ENCODE measurements around the gene TFRC. TPM values are rescaled to one million over a fixed set of nuclear protein-coding genes. Genes with fewer than 3 reads are reported as not detected.

TFRC gene
- total RNA-seq (2021; ENCODE audit: unreplicated experiment) (261 TPM), Bru-seq, nascent RNA (percentile 95 among the genes with signal in this experiment), BruChase-seq, experiment 1, labeled RNA remaining after a 6-hour chase (percentile 99 among the genes with signal in this experiment), BruChase-seq, experiment 2, labeled RNA remaining after a 2-hour chase (percentile 98 among the genes with signal in this experiment)
- 52.3 and 60.7 TPM in 2 replicates for polyA plus RNA-seq (2012)
- long read RNA-seq, full-length matches to known transcripts = 212 of 291 reads
- long read RNA-seq, partial matches to known transcripts = 31 of 291 reads
- long read RNA-seq, other reads (novel, unspliced or antisense) = 48 of 291 reads

DNA sequence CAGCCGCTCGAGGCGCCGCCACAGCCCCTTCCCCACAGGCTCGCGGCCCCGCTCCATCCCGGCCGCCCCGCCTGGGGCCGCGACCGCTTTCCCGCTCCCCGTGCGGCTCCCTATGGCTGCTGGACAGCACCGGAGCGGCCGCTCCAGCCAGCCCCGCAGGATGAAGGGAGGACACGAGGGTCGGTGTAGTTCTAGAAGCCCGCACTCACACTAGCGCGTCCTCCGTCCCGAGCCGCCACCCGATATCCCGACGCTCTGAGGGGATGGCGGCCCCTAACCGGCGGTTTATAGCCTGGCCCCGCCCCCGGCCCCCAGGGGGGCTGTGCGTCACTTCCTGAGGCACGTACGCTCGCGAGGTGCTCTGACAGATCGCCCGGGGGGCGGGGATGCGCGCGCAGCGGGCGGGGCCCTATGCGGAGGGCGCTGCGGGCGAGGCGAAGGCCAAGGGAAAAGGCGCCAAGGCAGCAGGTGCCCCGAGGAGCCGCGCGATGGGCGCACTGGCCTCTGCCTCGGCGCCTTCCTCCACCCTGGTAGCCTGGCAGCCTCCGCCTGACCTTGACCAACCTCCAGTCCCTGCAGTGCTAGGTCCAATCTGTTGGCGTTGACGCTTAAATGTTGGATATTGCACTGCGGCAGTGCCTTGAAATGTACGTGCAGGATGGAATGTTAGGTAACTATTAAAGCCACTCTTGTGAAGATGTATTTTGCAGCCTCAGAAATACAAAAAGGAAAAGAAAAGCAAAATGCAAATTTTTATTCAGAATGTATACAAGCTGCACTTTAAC lies at the start of gene TFRC:
Gene TFRC, minus strand, starts transcription at position 257 of the 785 bp plus-strand sequence. CDS start 4,991 bp downstream, outside the sequence.
- Histone ChIP-seq H3K79me2 (ENCODE audit: insufficient read depth, low read length) (peaks cover 49% of the 10 kb centered on the region), H3K4me3 (replicated peaks in 1 of 2; ENCODE audit: low read depth in 1 of 2, low read length in 2 of 2) (peak within 1 kb of the TSS; percentile 84 to 86), H2AFZ (ENCODE audit: low read depth, low read length, poor library complexity, severe bottlenecking) (no peak within 1 kb of the TSS), H3K9me2 (ENCODE audit: insufficient read depth) (no peaks in the 10 kb centered on the region), H3K9me3 (ENCODE audit: control insufficient read depth in 1 of 2, insufficient read depth in 1 of 2, low read depth in 1 of 2, low read length in 2 of 2) (no peaks in the 10 kb centered on the region), H3K27me3 (ENCODE audit: insufficient read depth, low read length) (no peaks in the 10 kb centered on the region), H3K27ac (ENCODE audit: low read depth, low read length) (peak within 1 kb of the TSS; percentile 95), H3K4me2 (ENCODE audit: low read length) (peak within 1 kb of the TSS; percentile 86), H3K36me3 (ENCODE audit: control insufficient read depth in 1 of 2, insufficient read depth in 2 of 2, low read length in 2 of 2) (no peaks in the 10 kb centered on the region; a peak in 1 of 4 replicates), H4K20me1 (ENCODE audit: insufficient read depth) (peaks cover 18% of the 10 kb centered on the region), H3K9ac (ENCODE audit: low read length) (peak within 1 kb of the TSS; percentile 99), H3K4me1 (ENCODE audit: control insufficient read depth in 1 of 2, insufficient read depth in 2 of 2, low read length in 2 of 2) (peaks cover 9 to 26% of the 10 kb centered on the region in 2 experiments; a peak in 3 of 4 replicates)
- intact Hi-C loops (cut with micrococcal nuclease) = no loop called here
- RAD21 ChIA-PET (ENCODE audit: low non-redundant PET in 1 of 2, low total read pairs in 2 of 2, uncharacterized antibody in 2 of 2, unreplicated experiment in 2 of 2) = no interaction called here
- ATAC-seq = peak; percentile 92
- POLR2A ChIA-PET = no interaction called here
- peak; percentile 90 for DNase-seq (ENCODE audit: low read depth, low spot score)
- TSS peak; percentile 46 for BruUV-seq (replicated peaks)
- CTCF ChIA-PET = no interaction called here
- TF ChIP-seq EZH2 (IDR thresholded peaks at IDR 0.05) (no peak), POLR2AphosphoS5 (IDR thresholded peaks at IDR 0.05; ENCODE audit: low read depth, low read length) (peak; percentile 100), FOSL1 (IDR thresholded peaks at IDR 0.05; ENCODE audit: low read depth) (no peak), EGR1 (IDR thresholded peaks at IDR 0.05; ENCODE audit: low read depth) (peak; percentile 96), SP1 (IDR thresholded peaks at IDR 0.05; ENCODE audit: low read depth) (peak; percentile 81), TCF7L2 (IDR thresholded peaks at IDR 0.05; ENCODE audit: borderline replicate concordance, extremely low read depth, insufficient read depth, insufficient read length) (peak; percentile 7), CEBPB (IDR thresholded peaks at IDR 0.05; ENCODE audit: low read depth) (no peak), JUND (IDR thresholded peaks at IDR 0.05) (no peak; the same call in 1 of the 2 replicates), POLR2A (IDR thresholded peaks at IDR 0.05; ENCODE audit: borderline replicate concordance, extremely low read depth, insufficient read depth, insufficient read length) (peak; percentile 98), YY1 (IDR thresholded peaks at IDR 0.05; ENCODE audit: extremely low read depth, insufficient replicate concordance, low read depth, low read length) (peak; percentile 87), CBX3 (IDR thresholded peaks at IDR 0.05; ENCODE audit: low read depth) (peak; percentile 84; the same call in 1 of the 2 replicates), ZNF274 (IDR thresholded peaks at IDR 0.05; ENCODE audit: low read depth, low read length) (no peak), RAD21 (IDR thresholded peaks at IDR 0.05; ENCODE audit: low read depth) (no peak), ZFX (IDR thresholded peaks at IDR 0.05) (peak; percentile 75)
- TF ChIP-seq, protein P1, sequence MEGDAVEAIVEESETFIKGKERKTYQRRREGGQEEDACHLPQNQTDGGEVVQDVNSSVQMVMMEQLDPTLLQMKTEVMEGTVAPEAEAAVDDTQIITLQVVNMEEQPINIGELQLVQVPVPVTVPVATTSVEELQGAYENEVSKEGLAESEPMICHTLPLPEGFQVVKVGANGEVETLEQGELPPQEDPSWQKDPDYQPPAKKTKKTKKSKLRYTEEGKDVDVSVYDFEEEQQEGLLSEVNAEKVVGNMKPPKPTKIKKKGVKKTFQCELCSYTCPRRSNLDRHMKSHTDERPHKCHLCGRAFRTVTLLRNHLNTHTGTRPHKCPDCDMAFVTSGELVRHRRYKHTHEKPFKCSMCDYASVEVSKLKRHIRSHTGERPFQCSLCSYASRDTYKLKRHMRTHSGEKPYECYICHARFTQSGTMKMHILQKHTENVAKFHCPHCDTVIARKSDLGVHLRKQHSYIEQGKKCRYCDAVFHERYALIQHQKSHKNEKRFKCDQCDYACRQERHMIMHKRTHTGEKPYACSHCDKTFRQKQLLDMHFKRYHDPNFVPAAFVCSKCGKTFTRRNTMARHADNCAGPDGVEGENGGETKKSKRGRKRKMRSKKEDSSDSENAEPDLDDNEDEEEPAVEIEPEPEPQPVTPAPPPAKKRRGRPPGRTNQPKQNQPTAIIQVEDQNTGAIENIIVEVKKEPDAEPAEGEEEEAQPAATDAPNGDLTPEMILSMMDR (IDR thresholded peaks at IDR 0.05 in 2 of 3, conservative IDR thresholded peaks at IDR 0.05 in 1 of 3; ENCODE audit: borderline replicate concordance in 1 of 3, insufficient read depth in 1 of 3, low read depth in 2 of 3, low read length in 2 of 3) = no peak
- TF ChIP-seq, protein P2, sequence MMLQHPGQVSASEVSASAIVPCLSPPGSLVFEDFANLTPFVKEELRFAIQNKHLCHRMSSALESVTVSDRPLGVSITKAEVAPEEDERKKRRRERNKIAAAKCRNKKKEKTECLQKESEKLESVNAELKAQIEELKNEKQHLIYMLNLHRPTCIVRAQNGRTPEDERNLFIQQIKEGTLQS (IDR thresholded peaks at IDR 0.05) = no peak
- TF ChIP-seq, protein P3, sequence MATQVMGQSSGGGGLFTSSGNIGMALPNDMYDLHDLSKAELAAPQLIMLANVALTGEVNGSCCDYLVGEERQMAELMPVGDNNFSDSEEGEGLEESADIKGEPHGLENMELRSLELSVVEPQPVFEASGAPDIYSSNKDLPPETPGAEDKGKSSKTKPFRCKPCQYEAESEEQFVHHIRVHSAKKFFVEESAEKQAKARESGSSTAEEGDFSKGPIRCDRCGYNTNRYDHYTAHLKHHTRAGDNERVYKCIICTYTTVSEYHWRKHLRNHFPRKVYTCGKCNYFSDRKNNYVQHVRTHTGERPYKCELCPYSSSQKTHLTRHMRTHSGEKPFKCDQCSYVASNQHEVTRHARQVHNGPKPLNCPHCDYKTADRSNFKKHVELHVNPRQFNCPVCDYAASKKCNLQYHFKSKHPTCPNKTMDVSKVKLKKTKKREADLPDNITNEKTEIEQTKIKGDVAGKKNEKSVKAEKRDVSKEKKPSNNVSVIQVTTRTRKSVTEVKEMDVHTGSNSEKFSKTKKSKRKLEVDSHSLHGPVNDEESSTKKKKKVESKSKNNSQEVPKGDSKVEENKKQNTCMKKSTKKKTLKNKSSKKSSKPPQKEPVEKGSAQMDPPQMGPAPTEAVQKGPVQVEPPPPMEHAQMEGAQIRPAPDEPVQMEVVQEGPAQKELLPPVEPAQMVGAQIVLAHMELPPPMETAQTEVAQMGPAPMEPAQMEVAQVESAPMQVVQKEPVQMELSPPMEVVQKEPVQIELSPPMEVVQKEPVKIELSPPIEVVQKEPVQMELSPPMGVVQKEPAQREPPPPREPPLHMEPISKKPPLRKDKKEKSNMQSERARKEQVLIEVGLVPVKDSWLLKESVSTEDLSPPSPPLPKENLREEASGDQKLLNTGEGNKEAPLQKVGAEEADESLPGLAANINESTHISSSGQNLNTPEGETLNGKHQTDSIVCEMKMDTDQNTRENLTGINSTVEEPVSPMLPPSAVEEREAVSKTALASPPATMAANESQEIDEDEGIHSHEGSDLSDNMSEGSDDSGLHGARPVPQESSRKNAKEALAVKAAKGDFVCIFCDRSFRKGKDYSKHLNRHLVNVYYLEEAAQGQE (IDR thresholded peaks at IDR 0.05; ENCODE audit: low read depth) = no peak
- TF ChIP-seq, protein P4, sequence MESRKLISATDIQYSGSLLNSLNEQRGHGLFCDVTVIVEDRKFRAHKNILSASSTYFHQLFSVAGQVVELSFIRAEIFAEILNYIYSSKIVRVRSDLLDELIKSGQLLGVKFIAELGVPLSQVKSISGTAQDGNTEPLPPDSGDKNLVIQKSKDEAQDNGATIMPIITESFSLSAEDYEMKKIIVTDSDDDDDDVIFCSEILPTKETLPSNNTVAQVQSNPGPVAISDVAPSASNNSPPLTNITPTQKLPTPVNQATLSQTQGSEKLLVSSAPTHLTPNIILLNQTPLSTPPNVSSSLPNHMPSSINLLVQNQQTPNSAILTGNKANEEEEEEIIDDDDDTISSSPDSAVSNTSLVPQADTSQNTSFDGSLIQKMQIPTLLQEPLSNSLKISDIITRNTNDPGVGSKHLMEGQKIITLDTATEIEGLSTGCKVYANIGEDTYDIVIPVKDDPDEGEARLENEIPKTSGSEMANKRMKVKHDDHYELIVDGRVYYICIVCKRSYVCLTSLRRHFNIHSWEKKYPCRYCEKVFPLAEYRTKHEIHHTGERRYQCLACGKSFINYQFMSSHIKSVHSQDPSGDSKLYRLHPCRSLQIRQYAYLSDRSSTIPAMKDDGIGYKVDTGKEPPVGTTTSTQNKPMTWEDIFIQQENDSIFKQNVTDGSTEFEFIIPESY (IDR thresholded peaks at IDR 0.05; ENCODE audit: extremely low read depth, insufficient replicate concordance, low read length) = peak; percentile 94
